ENCODE data around the gene OCA2.

DNA sequence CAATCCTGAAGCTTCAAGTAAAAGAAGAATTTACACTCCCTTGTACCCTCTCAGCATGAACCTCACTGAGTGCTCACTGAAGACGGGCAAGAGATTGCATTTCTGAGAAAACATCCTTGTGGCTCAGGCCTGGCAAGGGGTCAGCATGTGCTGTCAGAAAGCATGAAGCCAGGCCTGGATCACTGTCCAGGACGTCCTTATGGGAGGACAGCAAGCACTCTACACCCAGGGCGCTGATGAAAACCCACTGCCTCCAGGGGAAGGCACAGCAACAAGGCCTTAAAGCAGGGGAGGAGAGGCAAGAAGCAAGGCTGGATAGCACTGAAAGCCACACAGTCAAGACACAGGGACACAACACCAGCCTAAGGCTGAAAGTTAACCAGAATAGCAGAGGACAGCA lies 315.4 kb downstream of the OCA2 start:
- TF ChIP-seq, protein P1, sequence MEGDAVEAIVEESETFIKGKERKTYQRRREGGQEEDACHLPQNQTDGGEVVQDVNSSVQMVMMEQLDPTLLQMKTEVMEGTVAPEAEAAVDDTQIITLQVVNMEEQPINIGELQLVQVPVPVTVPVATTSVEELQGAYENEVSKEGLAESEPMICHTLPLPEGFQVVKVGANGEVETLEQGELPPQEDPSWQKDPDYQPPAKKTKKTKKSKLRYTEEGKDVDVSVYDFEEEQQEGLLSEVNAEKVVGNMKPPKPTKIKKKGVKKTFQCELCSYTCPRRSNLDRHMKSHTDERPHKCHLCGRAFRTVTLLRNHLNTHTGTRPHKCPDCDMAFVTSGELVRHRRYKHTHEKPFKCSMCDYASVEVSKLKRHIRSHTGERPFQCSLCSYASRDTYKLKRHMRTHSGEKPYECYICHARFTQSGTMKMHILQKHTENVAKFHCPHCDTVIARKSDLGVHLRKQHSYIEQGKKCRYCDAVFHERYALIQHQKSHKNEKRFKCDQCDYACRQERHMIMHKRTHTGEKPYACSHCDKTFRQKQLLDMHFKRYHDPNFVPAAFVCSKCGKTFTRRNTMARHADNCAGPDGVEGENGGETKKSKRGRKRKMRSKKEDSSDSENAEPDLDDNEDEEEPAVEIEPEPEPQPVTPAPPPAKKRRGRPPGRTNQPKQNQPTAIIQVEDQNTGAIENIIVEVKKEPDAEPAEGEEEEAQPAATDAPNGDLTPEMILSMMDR (IDR thresholded peaks at IDR 0.05; ENCODE audit: low read length), result no peak
- no peak for TF ChIP-seq EZH2 (IDR thresholded peaks at IDR 0.05; ENCODE audit: borderline replicate concordance, low read length)
